Epithelial cell of esophagus (primary cell): ENCODE data around the gene TGM6.

Experiments used
- DNase-seq: peaks from one replicate; pipeline ENCODE4 v3.0.0; 2010; ENCODE audit warnings: low read depth
- H3K4me3 ChIP-seq: 2 replicates; pipeline ENCODE4 v1.5.1; 2011; ENCODE audit warnings: mild to moderate bottlenecking, low read length, control low read depth
- CTCF ChIP-seq: IDR thresholded peaks from 2 replicates; pipeline ENCODE4 v1.5.1; 2011; ENCODE audit warnings: low read depth, mild to moderate bottlenecking, low read length, control low read depth, inconsistent platforms; ENCODE audit not compliant: insufficient read depth; ENCODE audit errors: missing control alignments

Gene TGM6

GRCh38 chr20:2346188-2346587 lies 34.5 kb upstream of the TGM6 start:
- no peak overlapping the region for H3K4me3 ChIP-seq
- no peak for TF ChIP-seq CTCF
- no peak for DNase-seq

DNA sequence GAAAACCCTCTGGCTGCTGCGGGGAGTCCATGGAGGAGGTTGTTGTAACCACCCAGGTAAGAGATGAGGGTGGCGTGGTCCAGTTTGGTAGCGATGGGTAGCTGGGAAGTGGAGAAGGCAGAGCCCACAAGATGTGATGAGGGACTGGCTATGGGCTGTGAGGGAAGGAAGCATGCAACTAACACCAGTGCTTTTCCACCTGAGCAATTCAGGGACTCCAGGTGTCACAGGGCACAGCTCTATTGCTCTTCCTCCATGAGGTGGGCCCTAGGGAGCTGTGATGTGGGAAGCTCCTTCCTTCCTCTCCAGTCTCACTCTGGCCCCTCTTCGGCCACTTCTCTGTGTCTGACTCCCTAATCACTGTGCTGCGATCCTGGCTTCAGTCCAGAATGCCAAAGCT lies 32.4 kb upstream of the TGM6 start:
- no peak overlapping the region for H3K4me3 ChIP-seq
- no peak for DNase-seq
- no peak for TF ChIP-seq CTCF

- no peak for TF ChIP-seq CTCF
- H3K4me3 ChIP-seq = no peak overlapping the region
- no peak for DNase-seq
Observed at GRCh38 chr20:2349801-2350200, 30.9 kb upstream of the TGM6 start.

DNA sequence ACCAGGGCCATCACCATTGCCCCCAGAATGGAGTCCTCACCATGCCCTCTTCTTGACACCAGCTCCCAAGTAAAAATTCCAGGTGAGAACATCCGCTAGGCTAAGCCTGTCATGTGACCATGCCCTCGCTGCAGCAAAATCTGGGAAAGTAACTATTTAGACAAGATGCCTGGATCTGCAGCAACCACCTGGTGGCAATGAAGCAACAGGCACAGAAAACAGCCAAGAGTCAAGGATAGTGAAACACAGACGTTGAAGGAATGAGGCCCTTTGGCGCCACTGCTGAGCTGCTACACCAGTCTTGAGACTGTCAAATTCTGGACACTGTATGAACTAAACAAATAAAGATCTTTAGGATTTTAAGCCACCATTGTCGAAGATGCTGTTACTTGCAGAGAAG lies 30.1 kb upstream of the TGM6 start:
- no peak overlapping the region for H3K4me3 ChIP-seq
- DNase-seq = no peak
- no peak for TF ChIP-seq CTCF

DNA sequence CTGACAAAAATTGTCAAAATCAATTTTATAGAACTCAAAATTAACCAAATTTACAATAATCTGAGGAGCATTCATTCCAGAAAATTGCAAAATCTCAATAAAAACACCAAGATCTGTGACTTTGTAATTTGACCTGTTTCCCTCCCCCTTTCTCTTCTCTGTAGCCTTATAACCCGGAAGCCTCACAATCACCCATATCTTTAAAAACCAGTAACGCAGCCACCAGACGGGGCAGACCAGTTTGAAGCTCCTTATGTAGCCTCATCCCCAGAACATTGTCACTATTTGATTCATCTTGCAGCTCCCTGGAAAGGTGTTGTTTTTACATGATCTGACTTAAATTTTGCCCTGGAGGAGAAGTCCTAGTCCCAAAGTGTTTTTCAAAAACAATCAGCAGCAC lies 27.5 kb upstream of the TGM6 start:
- H3K4me3 ChIP-seq = no peak overlapping the region
- no peak for DNase-seq
- no peak for TF ChIP-seq CTCF

- DNase-seq = peak; percentile 73
- no peak overlapping the region for H3K4me3 ChIP-seq
- no peak for TF ChIP-seq CTCF
Observed at GRCh38 chr20:2357114-2357513, 23.6 kb upstream of the TGM6 start.

DNA sequence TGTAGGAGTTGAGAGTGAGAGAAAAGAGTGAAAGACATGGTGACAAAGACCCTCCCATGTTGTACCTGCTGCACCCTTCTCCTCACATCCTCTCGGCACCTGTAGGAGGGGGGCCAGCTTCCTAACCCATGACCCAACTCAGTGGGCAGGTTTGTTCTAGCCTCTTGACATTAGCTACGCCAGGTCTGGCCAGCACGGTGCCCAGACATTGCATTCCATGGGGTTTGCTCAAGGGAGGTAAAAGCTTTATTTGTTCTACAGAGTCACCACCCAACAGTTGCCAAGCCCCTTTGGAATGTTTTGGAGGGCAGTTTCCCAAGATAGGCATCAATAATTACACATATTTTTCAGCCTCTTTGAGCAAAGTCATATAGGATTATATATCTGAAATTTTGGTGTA lies 22.7 kb upstream of the TGM6 start:
- H3K4me3 ChIP-seq = no peak overlapping the region
- DNase-seq = peak; percentile 62
- no peak for TF ChIP-seq CTCF
